Neural cell (in vitro differentiated cells): Measurements from ENCODE around the gene NBPF26. TPM values are rescaled to one million over a fixed set of nuclear protein-coding genes. Genes with fewer than 3 reads are reported as not detected.
"Not testable (repeated sequence)": the region's sequence is repeated elsewhere in the genome, so short reads cannot be mapped to it uniquely, and the experiment has no call there.

Source experiments
- H2AFZ ChIP-seq: fragments of 200-600, 300-800 bp; sonication (generic), shearing (Covaris generic); 2 replicates; pipeline ENCODE4 v1.6.0; 2014; ENCODE audit warnings: low read depth, mild to moderate bottlenecking, antibody characterized with exemption, low read length, moderate library complexity
- H3F3A ChIP-seq: fragments of 200-600 bp; shearing (Covaris generic); 2 replicates; pipeline ENCODE4 v1.6.1; 2016; ENCODE audit warnings: mild to moderate bottlenecking, moderate library complexity, mixed read lengths, antibody characterized with exemption, low read length; ENCODE audit not compliant: insufficient read depth, poor library complexity, severe bottlenecking
- H3K27ac ChIP-seq: fragments of 200-600, 300-800 bp; sonication (generic), shearing (Covaris generic); 2 replicates; pipeline ENCODE4 v1.5.1; 2014; ENCODE audit warnings: mild to moderate bottlenecking, low read length, moderate library complexity
- H3K27me3 ChIP-seq: fragments of 300-800, 200-600 bp; sonication (generic), shearing (Covaris generic); 2 replicates; pipeline ENCODE4 v1.6.0; 2014; ENCODE audit warnings: mild to moderate bottlenecking, low read depth, low read length, moderate library complexity; ENCODE audit not compliant: insufficient read depth
- H3K36me3 ChIP-seq: fragments of 300-800, 200-600 bp; sonication (generic), shearing (Covaris generic); 2 replicates; pipeline ENCODE4 v1.5.1; 2014; ENCODE audit warnings: mild to moderate bottlenecking, antibody characterized with exemption, low read length, moderate library complexity; ENCODE audit not compliant: insufficient read depth
- H3K4me2 ChIP-seq: fragments of 300-800, 200-600 bp; sonication (generic), shearing (Covaris generic); 2 replicates; pipeline ENCODE4 v1.6.0; 2014; ENCODE audit warnings: mild to moderate bottlenecking, low read length
- H3K4me3 ChIP-seq: fragments of 300-800, 200-600 bp; sonication (generic), shearing (Covaris generic); 2 replicates; pipeline ENCODE4 v1.5.1; 2014; ENCODE audit warnings: mild to moderate bottlenecking, low read length, moderate library complexity
- H3K79me2 ChIP-seq: fragments of 200-600 bp; shearing (Covaris generic); replicated peaks from 2 replicates; pipeline ENCODE4 v1.6.0; 2014; ENCODE audit warnings: mild to moderate bottlenecking, low read length, moderate library complexity; ENCODE audit not compliant: insufficient read depth
- H3K9ac ChIP-seq: fragments of 300-800, 200-600 bp; sonication (generic), shearing (Covaris generic); 2 replicates; pipeline ENCODE4 v1.6.1; 2016; ENCODE audit warnings: mild to moderate bottlenecking, low read length, mixed read lengths
- H3K9me2 ChIP-seq: fragments of 200-600 bp; shearing (Covaris generic); 2 replicates; pipeline ENCODE4 v1.6.1; 2016; ENCODE audit warnings: mild to moderate bottlenecking, low read length, mixed read lengths; ENCODE audit not compliant: insufficient read depth
- H3K9me3 ChIP-seq: fragments of 200-600, 300-800 bp; sonication (generic), shearing (Covaris generic); 2 replicates; pipeline ENCODE4 v1.6.1; 2016; ENCODE audit warnings: mild to moderate bottlenecking, mixed run types, low read length, moderate library complexity, mixed read lengths
- H4K20me1 ChIP-seq: fragments of 200-600 bp; shearing (Covaris generic); 2 replicates; pipeline ENCODE4 v1.6.1; 2016; ENCODE audit warnings: mild to moderate bottlenecking, mixed run types; ENCODE audit not compliant: insufficient read depth
- polyA minus RNA-seq: library from RNA; depleted of rRNA, polyadenylated mRNA; stranded (reverse); fragments of >200 nt; gene quantifications from 2 replicates; pipeline ENCODE4 v1.2.3, GENCODE V29; 2014
- polyA plus RNA-seq: library from polyadenylated mRNA; depleted of rRNA; stranded (reverse); fragments of >200 nt; gene quantifications from 2 replicates; pipeline ENCODE4 v1.2.3, GENCODE V29; 2014

NBPF26 gene
- polyA plus RNA-seq (10.8 and 11.6 TPM in 2 replicates), polyA minus RNA-seq (10.2 and 14.9 TPM in 2 replicates)

DNA sequence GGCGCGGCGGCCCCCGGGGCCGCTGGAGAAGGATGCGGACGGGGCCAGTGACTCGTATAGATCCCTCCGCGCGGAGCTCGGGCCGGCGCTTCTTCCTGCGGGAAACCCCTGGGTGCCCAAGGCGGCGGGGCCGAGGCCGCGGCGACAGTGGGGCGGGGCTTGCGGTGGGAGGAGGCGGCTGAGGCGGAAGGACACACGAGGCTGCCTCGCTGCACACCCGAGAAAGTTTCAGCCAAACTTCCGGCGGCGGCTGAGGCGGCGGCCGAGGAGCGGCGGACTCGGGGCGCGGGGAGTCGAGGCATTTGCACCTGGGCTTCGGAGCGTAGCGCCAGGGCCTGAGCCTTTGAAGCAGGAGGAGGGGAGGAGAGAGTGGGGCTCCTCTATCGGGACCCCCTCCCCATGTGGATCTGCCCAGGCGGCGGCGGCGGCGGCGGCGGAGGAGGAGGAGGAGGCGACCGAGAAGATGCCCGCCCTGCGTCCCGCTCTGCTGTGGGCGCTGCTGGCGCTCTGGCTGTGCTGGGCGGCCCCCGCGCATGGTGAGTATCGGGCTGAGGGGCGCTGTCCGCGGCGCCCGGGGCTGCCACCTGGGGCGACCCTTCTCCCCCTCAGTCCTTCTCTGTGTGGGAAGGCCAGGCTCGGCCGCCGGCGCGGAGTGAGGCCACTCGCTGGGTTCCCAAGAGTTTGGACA lies at the start of gene NBPF26:
NBPF26 (plus strand) TSS at position 231 of the 688 bp plus-strand sequence.
- H3K36me3 ChIP-seq, H4K20me1 ChIP-seq, H3K4me2 ChIP-seq, H3F3A ChIP-seq, H3K9ac ChIP-seq, H2AFZ ChIP-seq, H3K9me3 ChIP-seq, H3K9me2 ChIP-seq, H3K27me3 ChIP-seq, H3K79me2 ChIP-seq, H3K27ac ChIP-seq: not testable (repeated sequence)
- peak within 1 kb of the TSS; percentile 64 for H3K4me3 ChIP-seq

DNA sequence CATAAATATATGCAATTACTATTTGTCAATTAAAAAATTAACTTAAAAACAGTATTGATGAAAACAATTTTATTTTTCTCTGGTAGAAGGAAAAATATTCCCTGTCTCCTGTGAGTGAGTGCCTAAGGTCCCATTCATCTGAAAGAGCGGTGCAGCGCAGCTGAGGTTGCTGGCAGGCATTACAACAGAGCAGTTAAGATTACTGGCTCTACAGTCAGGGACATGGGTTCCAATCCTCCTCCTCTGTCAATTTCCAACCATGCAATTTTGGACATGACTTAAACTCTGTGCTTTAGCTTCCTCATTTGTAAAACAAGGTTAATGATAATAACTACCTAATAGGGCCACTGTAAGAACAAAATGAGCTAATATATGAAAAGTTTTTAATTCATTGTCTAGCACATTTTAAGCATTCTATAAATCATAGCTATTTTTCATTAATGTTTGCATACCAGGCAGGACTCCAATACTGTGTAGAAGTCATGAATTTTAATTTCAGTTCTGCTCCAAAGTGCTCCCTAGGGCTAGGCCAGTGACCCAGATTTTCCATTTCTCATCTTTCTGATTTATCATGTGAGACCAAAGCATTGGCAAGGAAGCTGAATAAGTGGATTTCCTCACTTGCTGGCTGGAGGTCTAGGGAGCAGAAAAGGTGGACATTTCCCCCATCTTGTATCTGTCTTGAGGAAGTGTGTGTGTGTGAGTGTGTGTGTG lies 43.5 kb upstream of the NBPF26 start:
- H3K36me3 ChIP-seq, H3K9ac ChIP-seq, H3K9me2 ChIP-seq, H3K27me3 ChIP-seq, H3K9me3 ChIP-seq, H4K20me1 ChIP-seq, H3K79me2 ChIP-seq, H3K4me3 ChIP-seq, H2AFZ ChIP-seq, H3K4me2 ChIP-seq, H3K27ac ChIP-seq, H3F3A ChIP-seq: not testable (repeated sequence)

DNA sequence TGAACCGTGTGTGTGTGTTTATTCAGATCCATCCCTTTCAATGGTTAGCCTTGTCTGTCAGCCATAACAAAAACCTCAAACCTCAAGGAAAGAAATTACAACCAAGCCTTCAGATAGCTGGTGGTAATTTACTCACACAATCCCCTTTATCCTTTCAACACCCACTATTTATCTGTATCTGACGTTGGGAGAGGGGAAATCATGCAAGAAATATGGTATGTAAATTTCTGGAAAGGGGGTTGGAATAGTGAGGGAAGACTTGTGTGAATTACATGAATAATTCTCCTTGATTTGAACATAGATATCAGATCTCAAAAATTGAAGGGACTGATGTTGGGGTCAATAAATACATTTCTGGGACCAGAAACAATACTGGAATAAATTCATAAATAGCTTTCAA lies 42.8 kb upstream of the NBPF26 start:
- H3K9me3 ChIP-seq, H3K9me2 ChIP-seq, H3K4me3 ChIP-seq, H3K36me3 ChIP-seq, H3K9ac ChIP-seq, H3K4me2 ChIP-seq, H3K27ac ChIP-seq, H4K20me1 ChIP-seq, H3K27me3 ChIP-seq, H2AFZ ChIP-seq, H3F3A ChIP-seq, H3K79me2 ChIP-seq: not testable (repeated sequence)

DNA sequence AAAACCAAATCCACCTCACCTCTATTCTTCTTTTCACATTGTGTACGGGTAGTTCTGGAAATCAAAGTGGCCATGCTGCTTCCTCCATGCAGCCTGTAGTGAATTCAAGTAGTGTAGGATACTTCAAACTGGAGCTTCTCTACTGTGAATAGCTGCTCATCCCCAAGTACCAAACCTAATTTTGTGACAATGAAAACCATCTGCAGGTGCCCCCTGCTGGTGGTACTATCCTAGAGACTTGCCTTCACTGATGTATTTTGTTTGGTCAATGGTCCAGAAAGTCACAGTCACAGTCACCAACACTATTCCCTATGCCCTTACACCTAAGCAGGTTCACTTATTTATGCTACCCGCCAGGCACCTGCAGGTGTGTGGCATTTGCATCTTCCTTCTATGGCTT lies 39.3 kb upstream of the NBPF26 start:
- H3K79me2 ChIP-seq, H3K9me2 ChIP-seq, H3F3A ChIP-seq, H2AFZ ChIP-seq, H3K4me3 ChIP-seq, H3K36me3 ChIP-seq, H4K20me1 ChIP-seq, H3K9me3 ChIP-seq, H3K9ac ChIP-seq, H3K27ac ChIP-seq, H3K27me3 ChIP-seq, H3K4me2 ChIP-seq: not testable (repeated sequence)

DNA sequence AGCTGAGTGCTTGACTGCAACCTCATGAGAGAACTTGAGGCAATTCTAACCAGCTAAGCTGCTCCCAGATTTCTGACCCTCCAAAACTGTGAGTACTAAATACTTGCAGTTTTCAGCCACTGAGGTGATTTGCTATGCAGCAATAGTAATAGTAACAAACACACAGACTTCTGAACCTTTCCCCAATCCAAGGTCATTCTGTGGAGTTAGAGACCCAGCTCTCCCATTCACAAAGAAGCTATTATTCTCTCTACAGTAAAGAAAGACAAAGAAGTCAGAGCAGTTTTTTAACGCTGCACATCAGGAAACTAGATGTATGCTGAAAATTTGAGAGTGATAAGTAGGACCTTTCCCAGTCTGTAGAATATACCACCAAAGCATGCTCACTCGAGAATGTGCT lies 38.1 kb upstream of the NBPF26 start:
- H3K9me2 ChIP-seq, H4K20me1 ChIP-seq, H3K9me3 ChIP-seq: not testable (repeated sequence)

DNA sequence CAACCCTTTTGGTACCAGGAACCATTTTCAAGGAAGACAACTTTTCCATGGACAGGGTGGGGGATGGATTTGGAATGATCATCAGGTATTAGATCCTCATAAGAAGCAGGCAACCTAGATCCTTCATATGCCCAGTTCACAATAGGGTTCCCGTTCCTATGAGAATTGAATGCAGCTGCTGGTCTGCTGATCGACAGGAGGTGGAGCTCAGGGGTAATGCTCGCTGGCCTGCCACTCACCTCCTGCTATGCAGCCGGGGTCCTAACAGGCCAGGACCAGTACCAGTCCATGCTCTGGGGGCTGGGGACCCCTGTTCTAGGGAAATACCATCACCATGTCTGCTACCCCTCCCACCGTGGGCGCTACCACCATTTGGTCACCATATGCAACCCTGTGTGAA lies 36.5 kb upstream of the NBPF26 start:
- H3K9me2 ChIP-seq, H3K9ac ChIP-seq, H3K36me3 ChIP-seq, H3K4me3 ChIP-seq, H3F3A ChIP-seq, H3K27ac ChIP-seq, H3K79me2 ChIP-seq, H3K9me3 ChIP-seq, H2AFZ ChIP-seq, H4K20me1 ChIP-seq, H3K4me2 ChIP-seq, H3K27me3 ChIP-seq: not testable (repeated sequence)

More for the DNA sequence above, 38.1 kb upstream of the NBPF26 start:
- not testable (repeated sequence) for H3F3A ChIP-seq, H3K4me3 ChIP-seq, H3K9ac ChIP-seq, H3K27me3 ChIP-seq, H3K27ac ChIP-seq, H3K79me2 ChIP-seq, H3K36me3 ChIP-seq, H2AFZ ChIP-seq, H3K4me2 ChIP-seq

DNA sequence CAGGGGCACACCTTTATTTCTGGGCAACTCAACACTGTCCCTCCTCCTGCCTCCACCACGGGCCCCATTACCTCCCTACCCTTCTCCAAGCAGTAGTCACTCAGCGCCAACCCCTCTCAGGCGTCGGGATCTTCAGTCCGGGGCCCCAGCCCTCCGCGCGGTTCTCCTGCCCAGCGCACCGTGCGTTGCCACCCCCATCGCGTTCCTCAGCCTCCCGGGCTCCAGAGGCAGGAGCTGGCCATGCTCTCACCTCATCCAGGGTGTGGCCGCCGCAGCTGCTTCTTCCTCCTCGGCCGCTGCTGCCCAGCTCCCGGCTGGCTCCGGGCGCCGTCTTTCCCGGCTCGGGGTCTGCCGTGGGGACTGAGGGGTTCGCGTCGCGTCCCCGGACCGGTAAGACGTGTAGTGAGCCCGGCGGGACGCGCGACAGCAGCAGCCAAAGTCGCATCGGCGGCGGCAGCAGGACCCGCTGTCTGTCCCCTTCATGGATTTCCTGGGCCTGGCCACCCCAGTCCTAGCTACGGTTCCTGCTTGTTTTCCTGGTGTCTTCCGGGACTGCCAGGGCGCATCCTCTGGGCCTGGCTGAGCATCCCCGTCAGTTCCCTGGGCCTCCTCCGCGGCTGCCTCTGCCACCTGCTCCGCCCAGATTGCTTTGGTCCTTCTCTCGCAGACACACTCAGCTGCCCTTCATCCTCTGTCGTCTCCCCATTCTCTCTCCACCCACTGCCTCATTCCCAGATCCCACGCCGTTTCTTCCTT lies 22.8 kb upstream of the NBPF26 start:
- H2AFZ ChIP-seq, H3K79me2 ChIP-seq, H3K27ac ChIP-seq: not testable (repeated sequence)

DNA sequence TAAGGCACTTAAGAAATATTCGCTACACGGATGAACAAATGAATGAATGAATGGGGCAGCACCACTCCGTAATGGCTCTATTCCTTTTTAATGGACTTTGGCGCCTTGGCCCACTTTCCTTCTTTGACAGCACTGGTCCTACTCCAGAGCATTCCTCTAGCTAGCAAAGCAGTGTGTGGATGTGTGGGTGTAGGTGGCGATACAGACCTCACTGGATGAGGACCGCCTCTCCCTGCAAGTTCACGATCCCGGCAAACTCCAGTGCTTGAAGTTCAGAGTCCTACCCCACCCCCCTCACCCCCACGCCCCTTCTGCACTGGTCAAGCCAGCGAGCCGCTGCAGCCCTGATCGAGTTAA lies 409 bp upstream of the NBPF26 start:
- H4K20me1 ChIP-seq, H3F3A ChIP-seq, H3K9me3 ChIP-seq, H3K4me3 ChIP-seq, H3K9me2 ChIP-seq, H3K36me3 ChIP-seq, H2AFZ ChIP-seq, H3K9ac ChIP-seq, H3K27ac ChIP-seq, H3K4me2 ChIP-seq, H3K79me2 ChIP-seq, H3K27me3 ChIP-seq: not testable (repeated sequence)

More for the DNA sequence above, 22.8 kb upstream of the NBPF26 start:
- H3F3A ChIP-seq, H3K36me3 ChIP-seq, H3K9ac ChIP-seq, H3K27me3 ChIP-seq, H3K9me3 ChIP-seq, H4K20me1 ChIP-seq, H3K9me2 ChIP-seq, H3K4me3 ChIP-seq, H3K4me2 ChIP-seq: not testable (repeated sequence)
